Stimulated activated CD4-positive, alpha-beta T cell treated with anti-CD3 and anti-CD28 coated beads, Interleukin-1b, Interleukin-23, amount 100 ng/mL, for 4 hours (primary cell): ENCODE results near the gene ZNF415.
"Not testable (repeated sequence)": the region's sequence is repeated elsewhere in the genome, so short reads cannot be mapped to it uniquely, and the experiment has no call there.

Source experiments
- DNase-seq, 2 donors: peaks; one replicate each; pipeline ENCODE4 v3.0.0-alpha.2; 2020; ENCODE audit warnings: low read depth in 2 of 2

The ZNF415 gene

GRCh38 chr19:53132141-53132991, at the start of gene ZNF415:
TSS of gene ZNF415 (minus strand) at chr19:53132910. CDS start at chr19:53122676, 10,234 bp downstream.
- DNase-seq, result peak; percentile 16 to 26

GRCh38 chr19:53182202-53182601, 49.5 kb upstream of the ZNF415 start:
- DNase-seq, result no peak

- no peak for DNase-seq
Measured at GRCh38 chr19:53177986-53178385, 45.3 kb upstream of the ZNF415 start.

GRCh38 chr19:53172889-53173288, 40.2 kb upstream of the ZNF415 start:
- no peak for DNase-seq

GRCh38 chr19:53165691-53166091, 33.0 kb upstream of the ZNF415 start:
- no peak for DNase-seq

- DNase-seq, result no peak
Measured at GRCh38 chr19:53161123-53161522, 28.4 kb upstream of the ZNF415 start.

GRCh38 chr19:53160350-53160749, 27.6 kb upstream of the ZNF415 start:
- DNase-seq, result no peak

GRCh38 chr19:53158119-53158656, 25.5 kb upstream of the ZNF415 start:
- peak in 1 of 2 donors; percentile 25 for DNase-seq

GRCh38 chr19:53157626-53158025, 24.9 kb upstream of the ZNF415 start:
- no peak for DNase-seq

GRCh38 chr19:53156850-53157249, 24.1 kb upstream of the ZNF415 start:
- DNase-seq, result no peak

GRCh38 chr19:53147645-53148044, 14.9 kb upstream of the ZNF415 start:
- no peak for DNase-seq

- DNase-seq, result no peak
Measured at GRCh38 chr19:53140351-53140750, 7.6 kb upstream of the ZNF415 start.

GRCh38 chr19:53136432-53136831, 3.7 kb upstream of the ZNF415 start:
- no peak for DNase-seq

GRCh38 chr19:53131727-53132126, 983 bp downstream of the ZNF415 start:
- no peak for DNase-seq

- no peak for DNase-seq
Measured at GRCh38 chr19:53131085-53131590, 1.6 kb downstream of the ZNF415 start.

- no peak for DNase-seq
Measured at GRCh38 chr19:53130506-53130905, 2.2 kb downstream of the ZNF415 start.

GRCh38 chr19:53126733-53127526, 5.8 kb downstream of the ZNF415 start:
- not testable (repeated sequence) for DNase-seq

GRCh38 chr19:53123400-53123799, 9.3 kb downstream of the ZNF415 start:
- DNase-seq, result no peak

- no peak for DNase-seq
Measured at GRCh38 chr19:53112286-53112685, 20.4 kb downstream of the ZNF415 start.

GRCh38 chr19:53109527-53109926, 23.2 kb downstream of the ZNF415 start:
- no peak for DNase-seq

GRCh38 chr19:53103234-53104203, 29.2 kb downstream of the ZNF415 start, which contains the start of gene ZNF160:
TSS of gene ZNF160 (minus strand) at chr19:53103422. CDS start at chr19:53086276, 17,146 bp downstream.
- DNase-seq, result peak; percentile 98 to 99
